ENCODE data around the gene WNT5A.

DNA sequence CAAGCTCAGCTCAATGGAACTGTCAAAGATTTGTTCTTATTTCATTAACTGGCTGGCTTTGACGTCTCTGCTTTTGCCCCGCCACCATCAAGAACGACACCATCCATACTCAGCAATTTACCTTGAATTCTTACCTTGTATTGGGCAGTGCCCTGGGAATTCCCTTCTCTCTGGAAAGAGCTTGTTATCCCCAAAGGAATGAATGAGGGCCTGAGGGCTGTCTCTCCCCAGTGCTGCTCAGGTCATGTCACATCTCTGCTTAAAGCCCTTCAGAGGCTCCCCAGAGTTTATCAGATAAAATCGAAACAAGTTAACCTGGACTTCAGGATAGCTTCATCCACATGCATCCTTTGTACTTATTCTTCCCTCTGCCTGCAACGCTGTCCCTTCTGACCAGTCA, 5.9 kb upstream of the WNT5A start:
- TF ChIP-seq, protein P1, sequence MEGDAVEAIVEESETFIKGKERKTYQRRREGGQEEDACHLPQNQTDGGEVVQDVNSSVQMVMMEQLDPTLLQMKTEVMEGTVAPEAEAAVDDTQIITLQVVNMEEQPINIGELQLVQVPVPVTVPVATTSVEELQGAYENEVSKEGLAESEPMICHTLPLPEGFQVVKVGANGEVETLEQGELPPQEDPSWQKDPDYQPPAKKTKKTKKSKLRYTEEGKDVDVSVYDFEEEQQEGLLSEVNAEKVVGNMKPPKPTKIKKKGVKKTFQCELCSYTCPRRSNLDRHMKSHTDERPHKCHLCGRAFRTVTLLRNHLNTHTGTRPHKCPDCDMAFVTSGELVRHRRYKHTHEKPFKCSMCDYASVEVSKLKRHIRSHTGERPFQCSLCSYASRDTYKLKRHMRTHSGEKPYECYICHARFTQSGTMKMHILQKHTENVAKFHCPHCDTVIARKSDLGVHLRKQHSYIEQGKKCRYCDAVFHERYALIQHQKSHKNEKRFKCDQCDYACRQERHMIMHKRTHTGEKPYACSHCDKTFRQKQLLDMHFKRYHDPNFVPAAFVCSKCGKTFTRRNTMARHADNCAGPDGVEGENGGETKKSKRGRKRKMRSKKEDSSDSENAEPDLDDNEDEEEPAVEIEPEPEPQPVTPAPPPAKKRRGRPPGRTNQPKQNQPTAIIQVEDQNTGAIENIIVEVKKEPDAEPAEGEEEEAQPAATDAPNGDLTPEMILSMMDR (IDR thresholded peaks at IDR 0.05; ENCODE audit: poor library complexity, severe bottlenecking) = no peak
- TF ChIP-seq POLR2AphosphoS5 (IDR thresholded peaks at IDR 0.05) = no peak
- no peak for TF ChIP-seq EZH2 (IDR thresholded peaks at IDR 0.05; ENCODE audit: borderline replicate concordance, insufficient read depth, low read length, poor library complexity, severe bottlenecking)
